Prostate gland (tissue), 2 donors: Measurements from ENCODE around the gene TSC22D3. TPM values are rescaled to one million over a fixed set of nuclear protein-coding genes. Genes with fewer than 3 reads are reported as not detected.
"Not testable (repeated sequence)": the region's sequence is repeated elsewhere in the genome, so short reads cannot be mapped to it uniquely, and the experiment has no call there.

Experiments used
- DNase-seq: peaks from one replicate; pipeline ENCODE4 v3.0.0-alpha.2; 2019; ENCODE audit warnings: low spot score
- H3K27ac ChIP-seq, 2 donors: fragments of 200-600 bp; sonication (generic); 2 replicates each; pipeline ENCODE4 v1.5.1; 2017 to 2019
- H3K27me3 ChIP-seq: fragments of 200-600 bp; sonication (generic); replicated peaks from 2 replicates; pipeline ENCODE4 v1.5.1; 2019; ENCODE audit not compliant: insufficient read depth
- H3K36me3 ChIP-seq, 2 donors: fragments of 200-600 bp; sonication (generic); 1 replicate in 1 of 2; 2 replicates in 1 of 2; pipeline versions ENCODE4 v1.5.1 to v1.8.1; 2017 to 2019
- H3K4me1 ChIP-seq: fragments of 200-600 bp; sonication (generic); replicated peaks from 2 replicates; pipeline ENCODE4 v1.5.1; 2019
- H3K4me3 ChIP-seq, 2 donors: fragments of 200-600 bp; sonication (generic); 2 replicates each; pipeline ENCODE4 v1.5.1; 2017 to 2019
- H3K9me3 ChIP-seq: fragments of 200-600 bp; sonication (generic); 2 replicates; pipeline ENCODE4 v1.5.1; 2017
- POLR2A ChIP-seq: fragments of 450-650 bp; IDR thresholded peaks from one replicate; pipeline ENCODE4 v1.6.1; 2016; ENCODE audit warnings: antibody characterized with exemption, mild to moderate bottlenecking
- POLR2AphosphoS5 ChIP-seq: sonication (generic); formaldehyde crosslinking; IDR thresholded peaks from one replicate; pipeline ENCODE4 v1.6.1; 2017; ENCODE audit warnings: antibody characterized with exemption
- WGBS: methylation state at CpG from one replicate; pipeline ENCODE4 v1.1.5; 2018; 5-methylcytosine and 5-hydroxymethylcytosine counted together
- intact Hi-C: fragments of 100-400 bp; cut with DNase I; formaldehyde crosslinking; loops from one replicate; pipeline ENCODE4 v1.14.2; 2022
- total RNA-seq, 2 donors: library from RNA; depleted of rRNA; stranded (reverse); fragments of >200 nt; gene quantifications; one replicate each; pipeline ENCODE4 v1.1.0, GENCODE V29; 2016
- TF ChIP-seq, protein P1 (sequence below), 4 experiments: fragments of 200-600 bp in 2 of 4; fragments of 450-650 bp in 2 of 4; sonication (generic) in 2 of 4; IDR thresholded peaks; 1 replicate in 3 of 4; 2 replicates in 1 of 4; pipeline ENCODE4 v1.5.1; 2016 to 2019; ENCODE audit warnings: antibody characterized with exemption in 4 of 4, mild to moderate bottlenecking in 2 of 4, moderate library complexity in 2 of 4

TSC22D3 gene
- total RNA-seq, 2 donors from 2014 or later = 480 to 1,164 TPM

DNA sequence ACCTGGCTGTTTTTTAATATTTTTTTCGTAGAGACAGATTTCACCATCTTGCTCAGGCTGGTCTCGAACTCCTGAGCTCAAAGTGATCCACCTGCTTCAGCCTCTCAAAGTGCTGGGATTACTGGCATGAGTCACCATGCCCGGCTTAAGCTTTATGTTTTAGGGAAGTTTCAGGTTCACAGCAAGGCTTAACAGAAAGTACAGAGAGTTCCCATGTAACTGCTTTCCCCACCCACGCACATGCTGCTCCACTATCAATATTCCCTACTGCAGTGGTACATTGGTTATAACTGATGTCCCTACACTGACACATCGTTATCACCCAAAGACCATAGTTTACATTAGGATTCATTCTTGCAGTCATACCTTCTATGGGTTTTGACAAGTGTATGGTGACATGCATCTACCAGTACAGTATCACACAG is 84.6 kb downstream of the TSC22D3 start:
- H3K36me3 ChIP-seq = no peaks in the 10 kb centered on the region
- 71% methylated on average over 5 of the region's 5 CpGs for WGBS
- no peak overlapping the region for H3K4me3 ChIP-seq
- DNase-seq = no peak
- H3K27ac ChIP-seq = no peak overlapping the region
- no peaks in the 10 kb centered on the region for H3K9me3 ChIP-seq
- TF ChIP-seq POLR2A (no peak), POLR2AphosphoS5 (no peak)
- TF ChIP-seq, protein P1, sequence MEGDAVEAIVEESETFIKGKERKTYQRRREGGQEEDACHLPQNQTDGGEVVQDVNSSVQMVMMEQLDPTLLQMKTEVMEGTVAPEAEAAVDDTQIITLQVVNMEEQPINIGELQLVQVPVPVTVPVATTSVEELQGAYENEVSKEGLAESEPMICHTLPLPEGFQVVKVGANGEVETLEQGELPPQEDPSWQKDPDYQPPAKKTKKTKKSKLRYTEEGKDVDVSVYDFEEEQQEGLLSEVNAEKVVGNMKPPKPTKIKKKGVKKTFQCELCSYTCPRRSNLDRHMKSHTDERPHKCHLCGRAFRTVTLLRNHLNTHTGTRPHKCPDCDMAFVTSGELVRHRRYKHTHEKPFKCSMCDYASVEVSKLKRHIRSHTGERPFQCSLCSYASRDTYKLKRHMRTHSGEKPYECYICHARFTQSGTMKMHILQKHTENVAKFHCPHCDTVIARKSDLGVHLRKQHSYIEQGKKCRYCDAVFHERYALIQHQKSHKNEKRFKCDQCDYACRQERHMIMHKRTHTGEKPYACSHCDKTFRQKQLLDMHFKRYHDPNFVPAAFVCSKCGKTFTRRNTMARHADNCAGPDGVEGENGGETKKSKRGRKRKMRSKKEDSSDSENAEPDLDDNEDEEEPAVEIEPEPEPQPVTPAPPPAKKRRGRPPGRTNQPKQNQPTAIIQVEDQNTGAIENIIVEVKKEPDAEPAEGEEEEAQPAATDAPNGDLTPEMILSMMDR (IDR thresholded peaks at IDR 0.05) = no peak
- no peaks in the 10 kb centered on the region for H3K4me1 ChIP-seq
- no peaks in the 10 kb centered on the region for H3K27me3 ChIP-seq
- intact Hi-C loops = no loop called here

DNA sequence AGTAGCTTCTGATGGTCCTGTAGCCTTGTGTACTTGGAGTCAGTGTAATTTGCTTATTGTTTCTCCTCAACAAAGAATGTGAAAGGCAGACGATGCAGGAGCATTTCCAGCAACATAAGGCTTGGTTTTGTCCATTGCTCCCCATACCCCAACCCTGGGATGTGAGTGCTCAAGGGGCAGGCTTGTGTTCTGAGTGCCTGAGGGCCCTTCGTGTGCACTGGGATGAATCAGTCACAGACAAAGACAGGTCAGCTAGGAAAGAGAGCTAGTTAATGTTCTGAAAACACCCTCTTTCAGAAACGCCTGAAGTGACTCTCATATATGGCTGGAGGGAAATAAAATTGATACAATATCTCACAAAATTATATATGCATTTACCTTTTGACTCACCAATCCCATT is 88.1 kb downstream of the TSC22D3 start:
- Histone ChIP-seq H3K4me1 (no peaks in the 10 kb centered on the region), H3K9me3 (no peaks in the 10 kb centered on the region), H3K36me3 (no peaks in the 10 kb centered on the region), H3K27ac (no peak overlapping the region), H3K27me3 (no peaks in the 10 kb centered on the region), H3K4me3 (no peak overlapping the region)
- 83% methylated on average over 3 of the region's 3 CpGs for WGBS
- intact Hi-C loops = no loop called here
- TF ChIP-seq, protein P1 (IDR thresholded peaks at IDR 0.05) = no peak
- no peak for TF ChIP-seq POLR2A
- no peak for TF ChIP-seq POLR2AphosphoS5
- no peak for DNase-seq

DNA sequence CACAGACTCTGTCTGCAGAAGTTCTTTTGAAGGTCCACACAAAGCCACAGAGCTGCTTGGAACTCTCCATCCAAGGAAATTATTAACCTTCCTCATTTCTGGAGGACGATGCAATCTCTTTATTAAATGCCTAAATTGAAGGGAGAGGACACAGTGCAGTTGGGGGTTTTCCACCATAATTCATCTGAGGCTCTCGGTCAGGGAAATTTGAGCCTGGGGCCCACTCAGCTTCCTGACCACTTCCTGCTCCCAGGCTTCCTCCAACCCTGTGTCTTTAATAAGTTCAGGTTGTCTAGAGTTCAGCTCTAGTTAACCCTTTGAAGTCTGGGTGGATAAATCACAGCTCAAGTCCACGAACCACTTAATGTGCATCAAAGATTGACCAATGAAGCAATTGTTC is 88.8 kb downstream of the TSC22D3 start:
- Histone ChIP-seq H3K4me3 (no peak overlapping the region), H3K27me3 (no peaks in the 10 kb centered on the region), H3K36me3 (no peaks in the 10 kb centered on the region), H3K4me1 (no peaks in the 10 kb centered on the region), H3K27ac (no peak overlapping the region), H3K9me3 (no peaks in the 10 kb centered on the region)
- intact Hi-C loops = no loop called here
- TF ChIP-seq POLR2AphosphoS5 (no peak), POLR2A (no peak)
- TF ChIP-seq, protein P1 (IDR thresholded peaks at IDR 0.05) = no peak
- 42% methylated on average over 3 of the region's 3 CpGs for WGBS
- no peak for DNase-seq

DNA sequence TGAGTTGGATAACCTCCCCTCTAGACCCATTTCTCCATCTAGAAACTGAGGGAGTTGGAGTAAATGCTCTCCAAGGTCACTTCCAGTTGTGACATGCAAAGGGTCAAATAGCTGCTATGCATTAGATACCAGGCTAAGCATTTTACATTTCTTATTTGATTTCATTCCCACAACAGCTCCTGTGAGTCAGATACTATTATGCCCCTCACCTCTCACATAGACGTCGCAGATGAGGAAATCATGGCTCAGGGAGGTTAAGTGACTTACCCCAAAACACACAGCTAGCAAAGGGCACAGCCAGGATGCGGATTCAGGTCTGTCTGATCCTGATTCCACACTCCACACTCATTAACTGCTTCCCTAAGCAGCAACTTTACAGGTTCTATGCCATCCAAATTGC is 89.6 kb downstream of the TSC22D3 start:
- Histone ChIP-seq H3K4me3 (no peak overlapping the region), H3K36me3 (no peaks in the 10 kb centered on the region), H3K27ac (no peak overlapping the region), H3K9me3 (no peaks in the 10 kb centered on the region), H3K4me1 (no peaks in the 10 kb centered on the region), H3K27me3 (no peaks in the 10 kb centered on the region)
- TF ChIP-seq, protein P1 (IDR thresholded peaks at IDR 0.05) = no peak
- TF ChIP-seq POLR2AphosphoS5 = no peak
- TF ChIP-seq POLR2A = no peak
- WGBS = 90% methylated on average over 2 of the region's 3 CpGs
- no peak for DNase-seq
- intact Hi-C loops = no loop called here

DNA sequence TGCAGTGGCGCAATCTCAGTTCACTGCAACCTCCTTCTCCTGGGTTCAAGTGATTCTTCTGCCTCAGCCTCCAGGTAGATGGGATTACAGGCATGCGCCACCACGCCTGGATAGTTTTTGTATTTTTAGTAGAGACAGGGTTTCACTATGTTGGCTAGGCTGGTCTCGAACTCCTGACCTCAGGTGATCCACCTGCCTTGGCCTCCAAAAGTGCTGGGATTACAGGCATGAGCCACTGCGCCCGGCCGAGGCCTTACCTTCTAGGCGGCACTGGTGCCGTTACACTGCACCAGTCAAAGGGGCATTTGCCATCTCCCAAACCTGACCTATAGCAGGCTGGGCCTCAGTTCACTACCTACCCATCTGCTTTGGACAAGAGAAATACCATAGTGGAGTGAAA is 90.0 kb downstream of the TSC22D3 start:
- H3K4me1 ChIP-seq, H3K4me3 ChIP-seq, H3K36me3 ChIP-seq, intact Hi-C loops, H3K27me3 ChIP-seq, H3K9me3 ChIP-seq, DNase-seq: not testable (repeated sequence)
- peak overlapping the region; percentile 41 to 61 for H3K27ac ChIP-seq
- whole genome bisulfite sequencing = 90% methylated on average over 9 of the region's 9 CpGs
